Mesothelial cell of epicardium (in vitro differentiated cells): ENCODE measurements around the gene ID2. TPM values are rescaled to one million over a fixed set of nuclear protein-coding genes. Genes with fewer than 3 reads are reported as not detected.

Source experiments
- DNase-seq, 2 experiments: peaks; one replicate each; pipeline ENCODE4 v3.0.0; 2021; ENCODE audit warnings: low spot score in 2 of 2; ENCODE audit not compliant: unreplicated experiment in 2 of 2
- H3K27ac Mint-ChIP-seq: 2 replicates; pipeline ENCODE4 v1.8.0; 2021; ENCODE audit warnings: mixed read lengths
- H3K27me3 Mint-ChIP-seq: 2 replicates; pipeline ENCODE4 v1.8.0; 2021; ENCODE audit warnings: low read depth, mixed read lengths
- H3K36me3 Mint-ChIP-seq: 2 replicates; pipeline ENCODE4 v1.8.0; 2021; ENCODE audit warnings: mixed read lengths
- H3K4me1 Mint-ChIP-seq: 2 replicates; pipeline ENCODE4 v1.8.0; 2021; ENCODE audit warnings: mixed read lengths
- H3K4me3 Mint-ChIP-seq: 2 replicates; pipeline ENCODE4 v1.8.0; 2021; ENCODE audit warnings: mild to moderate bottlenecking, moderate library complexity, mixed read lengths
- H3K9me3 Mint-ChIP-seq: 2 replicates; pipeline ENCODE4 v1.8.0; 2021; ENCODE audit warnings: mixed read lengths
- CTCF ChIP-seq: fragments of 200-600 bp; sonication (generic); IDR thresholded peaks from one replicate; pipeline ENCODE4 v1.5.0; 2021; ENCODE audit warnings: antibody characterized with exemption; ENCODE audit not compliant: unreplicated experiment
- total RNA-seq: library from RNA; stranded (reverse); gene quantifications from 3 replicates; pipeline ENCODE4 v1.2.1, GENCODE V29; 2021

ID2 gene
- total RNA-seq, 1 donor from 2014 or later: 240 TPM

GRCh38 chr2:8676191-8676920, 5.5 kb upstream of the ID2 start:
- Mint-ChIP-seq H3K4me3 (peak overlapping the region; percentile 74), H3K4me1 (peaks cover 47% of the 10 kb centered on the region), H3K27ac (peak overlapping the region; percentile 100), H3K9me3 (peaks cover 13% of the 10 kb centered on the region), H3K36me3 (peaks cover 16% of the 10 kb centered on the region), H3K27me3 (no peaks in the 10 kb centered on the region)
- no peak for TF ChIP-seq CTCF
- peak; percentile 48 to 64 for DNase-seq

- Mint-ChIP-seq H3K27me3 (no peaks in the 10 kb centered on the region), H3K9me3 (peaks cover 13% of the 10 kb centered on the region), H3K27ac (peak overlapping the region; percentile 100), H3K4me1 (peaks cover 42% of the 10 kb centered on the region), H3K4me3 (peak overlapping the region; percentile 74), H3K36me3 (peaks cover 13% of the 10 kb centered on the region)
- TF ChIP-seq CTCF: no peak
- no peak for DNase-seq
These were observed 4.8 kb upstream of the ID2 start for GRCh38 chr2:8676921-8677645.

DNA sequence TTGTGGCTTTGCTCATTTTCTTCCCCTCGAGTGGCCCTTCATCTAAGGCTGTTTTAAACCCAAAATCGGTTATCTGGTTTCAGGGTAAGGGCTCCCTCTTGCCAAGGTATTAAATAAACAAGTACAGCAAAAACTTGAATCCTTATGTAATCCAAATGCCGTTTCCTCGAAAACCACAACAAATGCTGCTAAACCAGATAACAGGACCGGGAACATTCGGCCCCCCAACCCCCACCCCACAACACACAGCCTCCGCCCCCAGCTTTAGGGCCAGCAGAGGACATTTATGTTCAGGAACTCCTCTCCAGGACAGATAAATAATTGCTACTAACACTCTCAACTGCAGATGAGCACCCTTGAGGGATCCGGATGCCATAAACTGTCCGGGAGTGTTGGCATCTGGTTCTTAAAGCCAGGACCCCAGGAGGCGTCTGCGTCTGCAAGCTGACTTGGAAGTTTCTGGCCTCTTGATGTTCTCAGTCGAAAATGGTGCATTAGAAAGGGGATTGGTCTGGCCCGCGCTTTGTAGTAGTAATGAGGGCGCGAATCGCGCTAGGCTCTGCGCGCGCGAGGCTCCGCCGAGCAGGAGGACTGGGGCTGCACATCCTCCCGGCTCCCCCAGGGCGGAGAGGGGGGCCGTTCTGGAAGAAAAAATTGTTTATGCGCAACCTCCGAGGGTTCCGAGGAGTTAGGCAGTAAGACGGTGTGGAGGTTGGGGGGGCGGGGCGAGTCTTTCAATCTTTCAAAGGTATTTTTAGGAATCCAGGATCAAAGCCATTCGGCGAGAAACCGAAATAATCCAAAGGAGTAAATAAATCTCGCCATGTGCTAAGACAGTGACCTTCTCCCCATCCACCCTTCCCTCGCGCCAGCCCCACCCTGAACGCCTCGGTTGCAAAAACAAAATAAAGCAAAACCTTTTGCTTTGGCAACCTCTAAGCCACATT, 3.9 kb upstream of the ID2 start:
- DNase-seq: peak; percentile 63 to 76
- Mint-ChIP-seq H3K4me3 (peak overlapping the region; percentile 74), H3K36me3 (peaks cover 18% of the 10 kb centered on the region), H3K9me3 (peaks cover 13% of the 10 kb centered on the region), H3K27me3 (no peaks in the 10 kb centered on the region), H3K27ac (peak overlapping the region; percentile 100), H3K4me1 (peaks cover 42% of the 10 kb centered on the region)
- no peak for TF ChIP-seq CTCF

GRCh38 chr2:8678731-8679566, 2.9 kb upstream of the ID2 start:
- Mint-ChIP-seq H3K27me3 (no peaks in the 10 kb centered on the region), H3K4me1 (peaks cover 42% of the 10 kb centered on the region), H3K9me3 (peaks cover 8% of the 10 kb centered on the region), H3K4me3 (peak overlapping the region; percentile 78), H3K36me3 (peaks cover 20% of the 10 kb centered on the region), H3K27ac (peak overlapping the region; percentile 100)
- peak; percentile 92 to 94 for DNase-seq
- TF ChIP-seq CTCF: no peak

DNA sequence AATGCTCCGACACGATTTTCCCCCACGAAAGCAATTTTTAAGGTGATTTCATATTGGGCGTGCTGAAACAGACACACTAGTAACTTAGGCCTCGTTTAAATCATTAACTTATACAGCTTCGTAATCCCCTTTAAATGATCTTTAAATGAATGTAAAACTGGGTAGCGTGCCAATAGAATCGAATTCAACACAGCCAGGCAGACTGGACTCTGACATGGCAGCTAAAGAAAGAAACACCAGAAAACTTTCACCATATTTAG, 2.4 kb upstream of the ID2 start:
- Mint-ChIP-seq H3K4me1 (peaks cover 42% of the 10 kb centered on the region), H3K4me3 (peak overlapping the region; percentile 78), H3K27ac (peak overlapping the region; percentile 100), H3K27me3 (no peaks in the 10 kb centered on the region), H3K9me3 (peaks cover 2% of the 10 kb centered on the region), H3K36me3 (peaks cover 16% of the 10 kb centered on the region)
- no peak for TF ChIP-seq CTCF
- DNase-seq: no peak
